ENCODE results near the gene XPO6. TPM values are rescaled to one million over a fixed set of nuclear protein-coding genes. Genes with fewer than 3 reads are reported as not detected.
A peak's percentile ranks its signal among the peaks of the same experiment; 100 is the strongest.

Gene XPO6
- total and polyA plus RNA-seq, 5 donors = 19.9 to 36.4 (median 32.2) TPM

DNA sequence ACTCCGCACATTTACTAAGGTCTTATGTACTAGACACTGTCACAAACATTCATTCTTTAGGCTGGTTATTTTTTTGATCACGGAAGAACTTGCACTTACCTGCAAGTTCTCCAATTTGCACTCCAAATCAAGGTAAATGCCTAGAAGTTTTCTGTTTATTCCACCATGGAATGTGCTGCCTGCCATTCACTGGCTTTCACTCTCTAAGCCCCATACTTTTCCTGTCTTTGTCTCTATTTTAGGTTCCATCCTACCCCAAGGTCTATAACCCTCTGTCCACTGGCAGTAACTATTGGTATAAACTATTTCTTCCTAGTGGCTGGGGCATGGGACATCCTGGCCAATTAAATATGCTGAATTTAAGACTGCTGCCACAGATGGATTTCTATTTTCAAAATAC is 15.9 kb downstream of the XPO6 start:
- Histone ChIP-seq H3K4me3 (ENCODE audit: low read length) (no peak overlapping the region), H3K9me3 (ENCODE audit: control insufficient read depth, low read length) (no peaks in the 10 kb centered on the region), H3K27me3 (ENCODE audit: control insufficient read depth, insufficient read depth) (no peaks in the 10 kb centered on the region), H3K27ac (ENCODE audit: low read length) (no peak overlapping the region), H3K4me1 (ENCODE audit: control insufficient read depth, insufficient read depth, low read length) (no peaks in the 10 kb centered on the region)
- ATAC-seq = no peak
- 98% methylated on average over 2 of the region's 2 CpGs for WGBS
- DNase-seq = no peak
- intact Hi-C loops (cut with DNase I) = no loop called here

DNA sequence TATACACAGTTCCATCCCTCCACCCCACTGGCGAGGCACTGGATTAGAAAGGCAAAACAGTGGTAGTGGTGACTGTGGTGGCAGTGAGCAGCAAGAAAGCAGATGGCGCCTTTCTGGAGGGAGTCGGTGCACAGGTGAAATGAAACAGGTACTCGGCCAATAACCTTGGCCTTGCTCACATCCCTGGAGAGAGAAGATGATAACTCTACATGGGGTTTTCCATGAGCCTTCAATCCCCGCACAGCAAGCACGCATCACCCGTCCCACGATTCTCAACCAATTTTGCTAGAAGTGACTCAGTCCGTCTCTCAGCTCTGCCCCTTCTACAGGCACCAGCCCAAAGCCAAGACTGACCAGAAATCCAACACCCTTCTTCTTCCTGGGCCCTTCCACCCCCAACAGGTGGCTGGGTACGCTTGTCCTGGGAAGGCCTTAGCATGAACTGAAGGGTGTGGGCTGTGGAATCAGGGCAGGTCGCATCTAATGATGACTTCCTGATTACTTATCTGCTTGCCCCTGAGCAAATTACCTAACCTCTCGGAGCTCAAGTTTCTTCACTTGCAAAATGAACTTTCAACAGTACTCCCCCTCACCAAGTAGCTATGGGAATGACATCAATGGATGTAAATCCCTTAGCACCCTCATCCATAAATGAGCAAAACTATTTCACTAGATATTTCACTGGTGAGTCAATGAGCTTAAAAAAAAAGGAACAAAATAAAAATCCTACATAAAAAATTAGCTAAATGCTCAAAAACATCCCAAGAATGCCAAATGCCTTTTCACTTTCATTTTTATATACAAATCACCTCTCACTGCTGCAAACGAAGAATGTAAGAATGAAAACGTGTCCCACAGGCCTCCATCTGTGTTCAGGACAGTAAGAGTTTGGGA is 18.0 kb downstream of the XPO6 start:
- H3K9me3 ChIP-seq (ENCODE audit: control insufficient read depth, low read length) = no peaks in the 10 kb centered on the region
- ATAC-seq (peak in 1 of 2 donors; percentile 33), DNase-seq (no peak)
- 78% methylated on average over 14 of the region's 14 CpGs for WGBS
- H3K27me3 ChIP-seq (ENCODE audit: control insufficient read depth, insufficient read depth) = no peaks in the 10 kb centered on the region
- no peak overlapping the region for H3K27ac ChIP-seq (ENCODE audit: low read length)
- peaks cover 2% of the 10 kb centered on the region for H3K4me1 ChIP-seq (ENCODE audit: control insufficient read depth, insufficient read depth, low read length)
- intact Hi-C loops (cut with DNase I) = no loop called here
- no peak overlapping the region for H3K4me3 ChIP-seq (ENCODE audit: low read length)

GRCh38 chr16:28192806-28193529 is 18.8 kb downstream of the XPO6 start:
- Histone ChIP-seq H3K4me1 (ENCODE audit: control insufficient read depth, insufficient read depth, low read length) (peaks cover 2% of the 10 kb centered on the region), H3K27me3 (ENCODE audit: control insufficient read depth, insufficient read depth) (no peaks in the 10 kb centered on the region), H3K4me3 (ENCODE audit: low read length) (no peak overlapping the region), H3K9me3 (ENCODE audit: control insufficient read depth, low read length) (no peaks in the 10 kb centered on the region), H3K27ac (ENCODE audit: low read length) (no peak overlapping the region)
- no peak for DNase-seq
- 66% methylated on average over 10 of the region's 10 CpGs for WGBS
- intact Hi-C loops (cut with DNase I) = no loop called here
- peak in 1 of 2 donors; percentile 36 for ATAC-seq

GRCh38 chr16:28191364-28191960 is 20.3 kb downstream of the XPO6 start:
- Histone ChIP-seq H3K9me3 (ENCODE audit: control insufficient read depth, low read length) (no peaks in the 10 kb centered on the region), H3K27ac (ENCODE audit: low read length) (no peak overlapping the region), H3K4me1 (ENCODE audit: control insufficient read depth, insufficient read depth, low read length) (peaks cover 2% of the 10 kb centered on the region), H3K4me3 (ENCODE audit: low read length) (no peak overlapping the region), H3K27me3 (ENCODE audit: control insufficient read depth, insufficient read depth) (no peaks in the 10 kb centered on the region)
- ATAC-seq = no peak
- DNase-seq = no peak
- WGBS = 86% methylated on average over 3 of the region's 3 CpGs
- intact Hi-C loops (cut with DNase I) = no loop called here

DNA sequence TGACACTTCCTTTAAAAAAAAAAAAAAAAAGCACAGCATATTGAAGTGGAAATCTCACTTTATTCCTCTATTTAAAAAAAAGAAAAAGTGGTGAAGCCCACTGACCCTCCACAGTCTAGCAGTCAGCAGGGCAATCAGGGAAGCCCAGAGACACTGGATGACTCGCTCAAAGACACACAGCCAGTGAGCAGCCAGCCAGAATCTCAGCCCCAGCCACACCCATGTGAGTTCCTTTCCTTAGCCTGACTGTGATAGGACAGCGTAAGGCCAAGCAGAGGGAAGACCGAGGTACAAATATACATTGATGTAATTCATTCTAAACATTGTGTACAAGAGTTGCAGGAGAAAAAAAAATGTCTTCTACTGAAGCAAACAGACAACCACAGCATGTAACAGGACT is 22.5 kb downstream of the XPO6 start:
- DNase-seq (peak in 1 of 3 donors; percentile 50), ATAC-seq (peak; percentile 50 to 78)
- intact Hi-C loops (cut with DNase I) = no loop called here
- WGBS = 78% methylated on average over 3 of the region's 3 CpGs
- Histone ChIP-seq H3K4me1 (ENCODE audit: control insufficient read depth, insufficient read depth, low read length) (peaks cover 3% of the 10 kb centered on the region), H3K4me3 (ENCODE audit: low read length) (no peak overlapping the region), H3K9me3 (ENCODE audit: control insufficient read depth, low read length) (no peaks in the 10 kb centered on the region), H3K27me3 (ENCODE audit: control insufficient read depth, insufficient read depth) (no peaks in the 10 kb centered on the region), H3K27ac (ENCODE audit: low read length) (no peak overlapping the region)

- WGBS = 77% methylated on average over 6 of the region's 6 CpGs
- ATAC-seq = peak in 1 of 2 donors; percentile 22
- intact Hi-C loops (cut with DNase I) = no loop called here
- Histone ChIP-seq H3K27me3 (ENCODE audit: control insufficient read depth, insufficient read depth) (no peaks in the 10 kb centered on the region), H3K9me3 (ENCODE audit: control insufficient read depth, low read length) (no peaks in the 10 kb centered on the region), H3K4me1 (ENCODE audit: control insufficient read depth, insufficient read depth, low read length) (peaks cover 3% of the 10 kb centered on the region), H3K27ac (ENCODE audit: low read length) (no peak overlapping the region), H3K4me3 (ENCODE audit: low read length) (no peak overlapping the region)
- no peak for DNase-seq
These were observed 23.5 kb downstream of the XPO6 start for GRCh38 chr16:28188085-28188916.

DNA sequence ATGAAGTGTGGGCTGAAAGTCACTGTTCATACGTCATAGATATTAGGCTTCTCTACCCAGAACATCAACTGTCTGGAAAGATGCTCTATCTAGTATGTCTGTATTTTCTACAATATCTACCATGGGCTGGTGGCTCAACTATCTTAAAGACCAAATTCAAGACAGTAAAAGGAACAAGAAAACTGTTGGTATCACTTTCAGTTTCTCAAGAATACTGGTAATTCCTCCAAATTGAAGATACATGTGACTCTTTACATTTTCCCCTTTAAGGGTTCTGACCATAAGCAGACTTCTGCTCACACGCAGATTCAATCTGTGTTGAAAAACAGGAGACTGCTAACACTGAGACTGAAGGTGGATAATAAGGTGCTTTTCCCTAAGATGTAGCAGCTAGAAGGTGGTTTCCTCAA is 24.2 kb downstream of the XPO6 start:
- ATAC-seq (no peak), DNase-seq (no peak)
- Histone ChIP-seq H3K27me3 (ENCODE audit: control insufficient read depth, insufficient read depth) (no peaks in the 10 kb centered on the region), H3K4me1 (ENCODE audit: control insufficient read depth, insufficient read depth, low read length) (peaks cover 3% of the 10 kb centered on the region), H3K27ac (ENCODE audit: low read length) (no peak overlapping the region), H3K4me3 (ENCODE audit: low read length) (no peak overlapping the region), H3K9me3 (ENCODE audit: control insufficient read depth, low read length) (no peaks in the 10 kb centered on the region)
- 73% methylated on average over 2 of the region's 2 CpGs for WGBS
- intact Hi-C loops (cut with DNase I) = no loop called here

- ATAC-seq (no peak), DNase-seq (no peak)
- Histone ChIP-seq H3K27me3 (ENCODE audit: control insufficient read depth, insufficient read depth) (no peaks in the 10 kb centered on the region), H3K4me3 (ENCODE audit: low read length) (no peak overlapping the region), H3K9me3 (ENCODE audit: control insufficient read depth, low read length) (no peaks in the 10 kb centered on the region), H3K27ac (ENCODE audit: low read length) (no peak overlapping the region), H3K4me1 (ENCODE audit: control insufficient read depth, insufficient read depth, low read length) (peaks cover 4% of the 10 kb centered on the region)
- WGBS = 95% methylated on average over 4 of the region's 4 CpGs
- intact Hi-C loops (cut with DNase I) = no loop called here
These were observed 25.0 kb downstream of the XPO6 start for GRCh38 chr16:28186752-28187151.

- H3K4me3 ChIP-seq (ENCODE audit: low read length) = no peak overlapping the region
- H3K9me3 ChIP-seq (ENCODE audit: control insufficient read depth, low read length) = no peaks in the 10 kb centered on the region
- ATAC-seq (no peak), DNase-seq (no peak)
- 52% methylated on average over 1 of the region's 1 CpG for WGBS
- H3K27me3 ChIP-seq (ENCODE audit: control insufficient read depth, insufficient read depth) = no peaks in the 10 kb centered on the region
- peaks cover 9% of the 10 kb centered on the region for H3K4me1 ChIP-seq (ENCODE audit: control insufficient read depth, insufficient read depth, low read length)
- intact Hi-C loops (cut with DNase I) = no loop called here
- H3K27ac ChIP-seq (ENCODE audit: low read length) = no peak overlapping the region
These were observed 26.1 kb downstream of the XPO6 start for GRCh38 chr16:28185696-28186095.

GRCh38 chr16:28184625-28185024 is 27.1 kb downstream of the XPO6 start:
- H3K4me1 ChIP-seq (ENCODE audit: control insufficient read depth, insufficient read depth, low read length) = peaks cover 7% of the 10 kb centered on the region
- no peak overlapping the region for H3K27ac ChIP-seq (ENCODE audit: low read length)
- ATAC-seq = no peak
- intact Hi-C loops (cut with DNase I) = no loop called here
- 97% methylated on average over 2 of the region's 2 CpGs for WGBS
- no peaks in the 10 kb centered on the region for H3K9me3 ChIP-seq (ENCODE audit: control insufficient read depth, low read length)
- no peaks in the 10 kb centered on the region for H3K27me3 ChIP-seq (ENCODE audit: control insufficient read depth, insufficient read depth)
- H3K4me3 ChIP-seq (ENCODE audit: low read length) = no peak overlapping the region
- no peak for DNase-seq
